ENCODE results near the gene ESPL1. TPM values are rescaled to one million over a fixed set of nuclear protein-coding genes. Genes with fewer than 3 reads are reported as not detected.

Gene ESPL1
- total and polyA plus RNA-seq, 2 donors (not counting 3 experiments of a cell fraction or from before 2014, with no cell fraction given) = 16.2 to 42.7 TPM

- FAIRE-seq (peak; percentile 87), DNase-seq (ENCODE audit: low read depth, low spot score) (peak; percentile 86)
- H3K79me2 ChIP-seq (ENCODE audit: control insufficient read depth, insufficient read depth, low read length) = peaks cover 5% of the 10 kb centered on the region
- no peaks in the 10 kb centered on the region for H3K9me1 ChIP-seq (replicated peaks; ENCODE audit: control insufficient read depth, extremely low read depth, insufficient read depth, low read length)
- peak overlapping the region; percentile 83 for H2AFZ ChIP-seq (ENCODE audit: low read depth, low read length)
- dilution Hi-C loops (cut with MboI; ENCODE audit: extremely low pct_ligation_motif_present, low sequenced_read_pairs) (no loop called here), intact Hi-C loops (cut with micrococcal nuclease) (loop anchor here (1.0 to 2.0 kb wide), 3 partner anchors 54 to 183 kb away; no protein-coding TSS in a partner anchor)
- BruUV-seq (replicated peaks) = no TSS peak
- H3K4me2 ChIP-seq (ENCODE audit: insufficient read depth, low read length) = peak overlapping the region; percentile 39
- no peaks in the 10 kb centered on the region for H3K36me3 ChIP-seq (ENCODE audit: control insufficient read depth in 2 of 2, extremely low read depth in 1 of 2, insufficient read depth in 2 of 2, low read length in 2 of 2)
- peak overlapping the region; percentile 43 for H3K27ac ChIP-seq (ENCODE audit: insufficient read depth, low read depth, low read length)
- peak overlapping the region; percentile 47 to 74 (median 56) for H3K4me3 ChIP-seq (replicated peaks in 1 of 3; ENCODE audit: insufficient read depth in 1 of 3, low read depth in 1 of 3, low read length in 3 of 3)
- POLR2A ChIA-PET = interaction anchor here (0.9 to 1.0 kb wide), 2 partner anchors 20 to 157 kb away, joined by 3 read pairs; no protein-coding TSS in a partner anchor
- peaks cover 24% of the 10 kb centered on the region for H3K4me1 ChIP-seq (ENCODE audit: control insufficient read depth, extremely low read depth, insufficient read depth, low read length)
- peak overlapping the region; percentile 75 for H3K9ac ChIP-seq (replicated peaks; ENCODE audit: extremely low read depth, insufficient read depth, low read length)
- H3K9me3 ChIP-seq (replicated peaks; ENCODE audit: control insufficient read depth, insufficient read depth, low read length) = no peaks in the 10 kb centered on the region
- CTCF ChIA-PET = interaction anchor here (0.6 to 13.2 kb wide), 11 partner anchors 11 to 184 kb away, joined by 3 to 225 read pairs (median 5); partner anchors contain the start of genes NPFF, SP1 and TARBP2
- H4K20me1 ChIP-seq (replicated peaks; ENCODE audit: control insufficient read depth, extremely low read depth, insufficient read depth, low read length) = no peaks in the 10 kb centered on the region
- TF ChIP-seq POLR2A (IDR thresholded peaks at IDR 0.05; ENCODE audit: low read depth, low read length) (no peak), FOS (IDR thresholded peaks at IDR 0.05; ENCODE audit: borderline replicate concordance, insufficient read depth, low read length) (no peak), MYC (IDR thresholded peaks at IDR 0.05; ENCODE audit: low read depth, low read length) (peak; percentile 38), POLR2AphosphoS5 (IDR thresholded peaks at IDR 0.05; ENCODE audit: insufficient read depth, low read depth, low read length) (peak; percentile 77)
- TF ChIP-seq, protein P1, sequence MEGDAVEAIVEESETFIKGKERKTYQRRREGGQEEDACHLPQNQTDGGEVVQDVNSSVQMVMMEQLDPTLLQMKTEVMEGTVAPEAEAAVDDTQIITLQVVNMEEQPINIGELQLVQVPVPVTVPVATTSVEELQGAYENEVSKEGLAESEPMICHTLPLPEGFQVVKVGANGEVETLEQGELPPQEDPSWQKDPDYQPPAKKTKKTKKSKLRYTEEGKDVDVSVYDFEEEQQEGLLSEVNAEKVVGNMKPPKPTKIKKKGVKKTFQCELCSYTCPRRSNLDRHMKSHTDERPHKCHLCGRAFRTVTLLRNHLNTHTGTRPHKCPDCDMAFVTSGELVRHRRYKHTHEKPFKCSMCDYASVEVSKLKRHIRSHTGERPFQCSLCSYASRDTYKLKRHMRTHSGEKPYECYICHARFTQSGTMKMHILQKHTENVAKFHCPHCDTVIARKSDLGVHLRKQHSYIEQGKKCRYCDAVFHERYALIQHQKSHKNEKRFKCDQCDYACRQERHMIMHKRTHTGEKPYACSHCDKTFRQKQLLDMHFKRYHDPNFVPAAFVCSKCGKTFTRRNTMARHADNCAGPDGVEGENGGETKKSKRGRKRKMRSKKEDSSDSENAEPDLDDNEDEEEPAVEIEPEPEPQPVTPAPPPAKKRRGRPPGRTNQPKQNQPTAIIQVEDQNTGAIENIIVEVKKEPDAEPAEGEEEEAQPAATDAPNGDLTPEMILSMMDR (IDR thresholded peaks at IDR 0.05; ENCODE audit: extremely low read depth in 1 of 2, insufficient read depth in 1 of 2, low read depth in 1 of 2, low read length in 2 of 2) = peak; percentile 72 to 87
- TF ChIP-seq, protein P2, sequence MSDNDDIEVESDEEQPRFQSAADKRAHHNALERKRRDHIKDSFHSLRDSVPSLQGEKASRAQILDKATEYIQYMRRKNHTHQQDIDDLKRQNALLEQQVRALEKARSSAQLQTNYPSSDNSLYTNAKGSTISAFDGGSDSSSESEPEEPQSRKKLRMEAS (IDR thresholded peaks at IDR 0.05; ENCODE audit: insufficient read depth, insufficient read length) = peak; percentile 3
- H3K27me3 ChIP-seq (ENCODE audit: control insufficient read depth in 2 of 2, insufficient read depth in 2 of 2, low read length in 2 of 2) = no peaks in the 10 kb centered on the region
These were observed 56.8 kb downstream of the ESPL1 start for GRCh38 chr12:53324779-53325510.
